GM19468 (cell line): Measurements from ENCODE around the gene MICALL2.

Source experiments
- ATAC-seq: cut with Tn5 transposase; IDR thresholded peaks from one replicate; pipeline ENCODE4 v1.9.1; 2021; ENCODE audit warnings: mild to moderate bottlenecking, moderate library complexity, moderate number of reproducible peaks; ENCODE audit not compliant: unreplicated experiment; ENCODE audit errors: extremely low read depth

The MICALL2 gene

GRCh38 chr7:1458683-1459511, at the start of gene MICALL2:
MICALL2 (minus strand) TSS chr7:1459470; CDS start chr7:1459326, 144 bp downstream.
- ATAC-seq: peak; percentile 7

- no peak for ATAC-seq
These were observed 49.0 kb upstream of the MICALL2 start for GRCh38 chr7:1508277-1508758.

- no peak for ATAC-seq
These were observed 46.7 kb upstream of the MICALL2 start for GRCh38 chr7:1505731-1506550.

GRCh38 chr7:1503816-1504775, 44.8 kb upstream of the MICALL2 start, which contains the start of gene INTS1:
INTS1 (minus strand) TSS chr7:1504389; CDS start chr7:1503960, 429 bp downstream.
- ATAC-seq: peak; percentile 85

GRCh38 chr7:1503390-1503789, 44.1 kb upstream of the MICALL2 start:
- no peak for ATAC-seq

GRCh38 chr7:1502845-1503244, 43.6 kb upstream of the MICALL2 start:
- no peak for ATAC-seq

GRCh38 chr7:1501487-1502270, 42.4 kb upstream of the MICALL2 start:
- no peak for ATAC-seq

GRCh38 chr7:1500064-1500807, 41.0 kb upstream of the MICALL2 start:
- ATAC-seq: no peak

- no peak for ATAC-seq
These were observed 40.2 kb upstream of the MICALL2 start for GRCh38 chr7:1499367-1500029.

GRCh38 chr7:1498370-1499305, 39.4 kb upstream of the MICALL2 start:
- no peak for ATAC-seq

- no peak for ATAC-seq
These were observed 38.1 kb upstream of the MICALL2 start for GRCh38 chr7:1497293-1497927.

GRCh38 chr7:1496531-1497292, 37.4 kb upstream of the MICALL2 start:
- no peak for ATAC-seq

- ATAC-seq: no peak
These were observed 36.4 kb upstream of the MICALL2 start for GRCh38 chr7:1495564-1496242.

GRCh38 chr7:1494866-1495563, 35.7 kb upstream of the MICALL2 start:
- ATAC-seq: no peak

GRCh38 chr7:1494447-1494846, 35.2 kb upstream of the MICALL2 start:
- no peak for ATAC-seq
